K562 (cell line): Measurements from ENCODE around the gene KARS1. TPM values are rescaled to one million over a fixed set of nuclear protein-coding genes. Genes with fewer than 3 reads are reported as not detected.

Experiments
- ATF7 ChIP-seq: fragments of 450-650 bp; IDR thresholded peaks from 2 replicates; pipeline ENCODE4 v1.7.1; 2014; ENCODE audit warnings: mild to moderate bottlenecking, moderate library complexity
- CXXC5 ChIP-seq: fragments of 250-450 bp; sonication (Bioruptor Pico); IDR thresholded peaks from 2 replicates; pipeline ENCODE4 v1.8.0; 2022; ENCODE audit warnings: inconsistent platforms, mild to moderate bottlenecking, moderate library complexity
- ETS2 ChIP-seq: IDR thresholded peaks from 2 replicates; pipeline ENCODE4 v1.6.1; 2016; ENCODE audit warnings: borderline replicate concordance, missing genetic modification characterization, mild to moderate bottlenecking, moderate library complexity, missing compliant biosample characterization; ENCODE audit not compliant: poor library complexity, severe bottlenecking
- FOXJ2 ChIP-seq: fragments of 200-800 bp; sonication (Bioruptor generic); IDR thresholded peaks from 2 replicates; pipeline ENCODE4 v1.6.1; 2016; ENCODE audit warnings: missing genetic modification characterization, missing compliant biosample characterization
- JUND ChIP-seq, 2 experiments: IDR thresholded peaks; 2 replicates in 1 of 2; 3 replicates in 1 of 2; pipeline ENCODE4 v1.6.1; 2011; ENCODE audit warnings: borderline replicate concordance in 2 of 2, low read depth in 2 of 2, low read length in 2 of 2, improper control_type of control experiment in 1 of 2, missing biosample characterization in 1 of 2, missing genetic modification characterization in 1 of 2, missing genetic modification reagents in 1 of 2
- NFIC ChIP-seq: fragments of 450-650 bp; IDR thresholded peaks from 2 replicates; pipeline ENCODE4 v1.6.1; 2017; ENCODE audit warnings: mild to moderate bottlenecking, inconsistent platforms
- PHB2 ChIP-seq: fragments of 450-650 bp; IDR thresholded peaks from 2 replicates; pipeline ENCODE4 v1.6.1; 2017; ENCODE audit warnings: low read depth
- POLR3A ChIP-seq: IDR thresholded peaks from 2 replicates; pipeline ENCODE4 v1.6.1; 2011; ENCODE audit warnings: borderline replicate concordance, mild to moderate bottlenecking, moderate library complexity; ENCODE audit not compliant: insufficient read length, insufficient read depth; ENCODE audit errors: extremely low read depth
- PTBP1 ChIP-seq: fragments of 200-400 bp; formaldehyde crosslinking; IDR thresholded peaks from 2 replicates; pipeline ENCODE4 v1.6.1; 2017; ENCODE audit warnings: low read depth, low read length
- RAD21 ChIP-seq, 2 experiments: fragments of 250-450 bp in 1 of 2; fragments of 450-650 bp in 1 of 2; sonication (Bioruptor Pico) in 1 of 2; formaldehyde crosslinking in 1 of 2; IDR thresholded peaks in 1 of 2; conservative IDR thresholded peaks in 1 of 2; 2 replicates each; pipeline versions ENCODE4 v1.4.0 to v1.8.0; 2020 to 2022; ENCODE audit warnings: mild to moderate bottlenecking in 2 of 2, moderate library complexity in 1 of 2
- SRSF1 ChIP-seq: fragments of 200-400 bp; formaldehyde crosslinking; IDR thresholded peaks from 2 replicates; pipeline ENCODE4 v1.6.1; 2017; ENCODE audit warnings: mild to moderate bottlenecking, low read depth, low read length, moderate library complexity
- ZFP30 ChIP-seq: fragments of 250-450 bp; sonication (Bioruptor Pico); IDR thresholded peaks from 2 replicates; pipeline ENCODE4 v1.8.0; 2022; ENCODE audit warnings: moderate library complexity, mild to moderate bottlenecking, inconsistent platforms, borderline replicate concordance
- polyA plus RNA-seq, 8 experiments: library from polyadenylated mRNA; depleted of rRNA in 4 of 8; stranded (reverse) in 5 of 8; unstranded in 3 of 8; fragments of >200 nt; fragmentation: Nextera tagmentation in 2 of 8; fragmentation: Illumina TruSeq in 1 of 8; extraction: Ambion mirVana in 2 of 8; extraction: Trizol in 1 of 8; gene quantifications; 2 replicates each; pipeline versions ENCODE4 v1.2.1 to v1.2.3, GENCODE V29; 2011 to 2014; ENCODE audit warnings: inconsistent platforms in 1 of 8, missing spikeins in 1 of 8
- total RNA-seq, 7 experiments: library from RNA; depleted of rRNA in 6 of 7; stranded (reverse); fragments of >200 nt in 6 of 7; fragmentation: Illumina TruSeq in 2 of 7; extraction: Trizol in 2 of 7; gene quantifications; 2 replicates each; pipeline versions ENCODE4 v1.2.1 to v1.2.3, GENCODE V29; 2011 to 2021; ENCODE audit warnings: low replicate concordance in 1 of 7
- TF ChIP-seq, protein P1 (sequence below): fragments of 250-450 bp; sonication (Bioruptor Pico); IDR thresholded peaks from 2 replicates; pipeline ENCODE4 v1.4.0; 2020; ENCODE audit warnings: mild to moderate bottlenecking, moderate library complexity
- TF ChIP-seq, protein P2 (sequence below): fragments of 250-450 bp; sonication (Bioruptor Pico); IDR thresholded peaks from 2 replicates; pipeline ENCODE4 v1.5.0; 2021; ENCODE audit warnings: mild to moderate bottlenecking, moderate library complexity
- TF ChIP-seq, protein P3 (sequence below): fragments of 250-450 bp; sonication (Bioruptor Pico); IDR thresholded peaks from 2 replicates; pipeline ENCODE4 v1.4.0; 2020
- TF ChIP-seq, protein P4 (sequence below): sonication (generic); IDR thresholded peaks from 2 replicates; pipeline ENCODE4 v1.6.1; 2016

KARS1 gene
- total and polyA plus RNA-seq, 9 of the 15 experiments (the other 6 are each of a cell fraction or from before 2014, with no cell fraction given): 223 to 386 (median 304) TPM

DNA sequence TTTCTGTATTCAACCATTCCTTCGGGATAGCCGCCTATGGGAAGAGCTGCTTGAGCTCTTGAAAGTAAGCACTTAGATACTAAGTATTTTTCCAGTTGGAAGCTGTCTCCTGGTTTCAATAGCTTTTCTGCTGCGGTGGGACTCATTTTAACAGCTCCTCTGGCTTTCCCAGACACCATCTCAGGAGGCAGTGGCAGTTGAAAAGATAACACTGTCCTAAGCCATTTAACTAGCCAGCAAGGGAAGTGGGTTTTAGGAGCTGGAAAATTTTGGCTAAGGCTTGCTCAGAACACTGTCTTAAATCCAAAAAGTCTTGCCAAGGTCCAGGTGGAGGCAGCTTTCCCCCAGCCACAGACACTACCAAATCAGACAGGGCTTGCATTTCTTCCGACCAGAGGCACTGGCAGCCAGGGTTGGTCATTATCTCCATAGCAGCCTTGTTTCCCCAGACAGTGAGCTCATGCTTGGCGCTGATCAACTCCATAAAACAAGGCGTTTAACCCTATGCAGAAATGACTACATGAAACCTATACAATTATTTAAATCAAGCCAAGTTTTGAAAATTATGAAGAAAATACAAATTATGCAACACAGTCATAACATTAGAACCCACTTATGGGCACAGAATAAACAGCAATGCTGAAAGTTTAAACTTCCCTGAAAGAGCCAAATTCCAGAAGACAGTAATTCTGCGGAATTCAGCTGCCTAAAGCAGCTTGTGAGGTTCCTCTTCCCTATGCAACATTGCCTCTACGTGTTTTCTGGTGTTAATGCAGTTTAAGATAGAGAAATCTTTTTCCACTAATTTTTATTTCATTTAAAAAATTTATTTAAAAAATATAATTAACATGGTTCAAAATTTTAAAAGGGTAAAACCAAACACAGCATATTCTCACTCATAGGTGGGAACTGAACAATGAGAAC lies 56.3 kb downstream of the KARS1 start (continued):
- TF ChIP-seq, protein P1, sequence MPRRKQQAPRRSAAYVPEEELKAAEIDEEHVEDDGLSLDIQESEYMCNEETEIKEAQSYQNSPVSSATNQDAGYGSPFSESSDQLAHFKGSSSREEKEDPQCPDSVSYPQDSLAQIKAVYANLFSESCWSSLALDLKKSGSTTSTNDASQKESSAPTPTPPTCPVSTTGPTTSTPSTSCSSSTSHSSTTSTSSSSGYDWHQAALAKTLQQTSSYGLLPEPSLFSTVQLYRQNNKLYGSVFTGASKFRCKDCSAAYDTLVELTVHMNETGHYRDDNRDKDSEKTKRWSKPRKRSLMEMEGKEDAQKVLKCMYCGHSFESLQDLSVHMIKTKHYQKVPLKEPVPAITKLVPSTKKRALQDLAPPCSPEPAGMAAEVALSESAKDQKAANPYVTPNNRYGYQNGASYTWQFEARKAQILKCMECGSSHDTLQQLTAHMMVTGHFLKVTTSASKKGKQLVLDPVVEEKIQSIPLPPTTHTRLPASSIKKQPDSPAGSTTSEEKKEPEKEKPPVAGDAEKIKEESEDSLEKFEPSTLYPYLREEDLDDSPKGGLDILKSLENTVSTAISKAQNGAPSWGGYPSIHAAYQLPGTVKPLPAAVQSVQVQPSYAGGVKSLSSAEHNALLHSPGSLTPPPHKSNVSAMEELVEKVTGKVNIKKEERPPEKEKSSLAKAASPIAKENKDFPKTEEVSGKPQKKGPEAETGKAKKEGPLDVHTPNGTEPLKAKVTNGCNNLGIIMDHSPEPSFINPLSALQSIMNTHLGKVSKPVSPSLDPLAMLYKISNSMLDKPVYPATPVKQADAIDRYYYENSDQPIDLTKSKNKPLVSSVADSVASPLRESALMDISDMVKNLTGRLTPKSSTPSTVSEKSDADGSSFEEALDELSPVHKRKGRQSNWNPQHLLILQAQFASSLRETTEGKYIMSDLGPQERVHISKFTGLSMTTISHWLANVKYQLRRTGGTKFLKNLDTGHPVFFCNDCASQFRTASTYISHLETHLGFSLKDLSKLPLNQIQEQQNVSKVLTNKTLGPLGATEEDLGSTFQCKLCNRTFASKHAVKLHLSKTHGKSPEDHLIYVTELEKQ (CRISPR knock-in tag): no peak
- no peak for TF ChIP-seq ETS2
- no peak for TF ChIP-seq NFIC
- no peak for TF ChIP-seq PTBP1
- no peak for TF ChIP-seq ZFP30 (CRISPR knock-in tag)
- TF ChIP-seq, protein P2, sequence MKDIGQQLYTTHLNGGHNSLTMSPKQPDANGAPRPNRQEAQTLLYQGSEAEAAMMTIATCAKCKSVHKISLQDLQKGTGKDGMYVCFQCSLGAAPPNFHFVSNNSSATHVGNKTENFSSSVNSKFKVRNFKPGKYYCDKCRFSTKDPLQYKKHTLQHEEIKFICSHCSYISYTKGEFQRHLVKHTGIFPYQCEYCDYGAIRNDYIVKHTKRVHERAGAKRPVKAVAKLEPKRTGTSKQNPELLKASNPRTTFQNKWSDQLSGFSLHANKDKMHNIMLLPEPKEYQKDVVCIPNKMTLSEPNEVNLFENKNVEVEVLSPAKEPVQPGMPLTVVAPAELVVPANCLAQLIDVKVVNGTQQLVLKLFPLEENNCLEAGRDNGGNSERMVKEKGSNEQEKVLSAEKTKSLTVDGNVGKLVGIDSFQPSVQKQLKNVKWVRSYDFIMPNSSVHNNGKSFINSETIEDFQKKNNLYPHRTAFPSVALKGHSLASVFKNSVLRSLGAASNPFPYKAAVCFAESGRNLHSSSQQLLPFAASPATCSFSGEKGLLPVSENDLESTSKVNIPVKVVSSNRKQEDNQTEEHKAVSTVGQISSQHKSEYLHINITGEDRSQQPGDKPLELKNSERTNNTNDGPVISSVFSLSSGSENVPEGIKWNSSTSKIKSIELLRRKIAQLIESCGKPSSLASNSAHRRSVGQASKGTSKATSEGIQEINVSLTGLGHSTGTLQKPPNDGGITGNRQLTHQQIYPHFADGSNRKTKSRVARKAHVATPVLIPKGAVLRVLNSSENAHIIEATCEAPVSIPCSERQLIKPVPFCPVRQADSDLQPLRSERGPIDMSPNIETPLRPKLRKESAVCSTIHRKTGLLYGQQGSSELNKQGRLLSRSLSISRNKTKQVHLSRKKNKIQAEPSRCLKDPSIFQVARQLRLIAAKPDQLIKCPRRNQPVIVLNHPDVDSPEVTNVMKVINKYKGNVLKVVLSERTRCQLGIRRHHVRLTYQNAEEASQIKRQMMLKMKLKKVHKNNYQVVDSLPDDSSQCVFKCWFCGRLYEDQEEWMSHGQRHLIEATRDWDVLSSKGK: no peak
- 0 out of 2 replicates have a peak, but pooled peaks have one; percentile 24 for TF ChIP-seq FOXJ2 (tag)
- TF ChIP-seq, protein P3, sequence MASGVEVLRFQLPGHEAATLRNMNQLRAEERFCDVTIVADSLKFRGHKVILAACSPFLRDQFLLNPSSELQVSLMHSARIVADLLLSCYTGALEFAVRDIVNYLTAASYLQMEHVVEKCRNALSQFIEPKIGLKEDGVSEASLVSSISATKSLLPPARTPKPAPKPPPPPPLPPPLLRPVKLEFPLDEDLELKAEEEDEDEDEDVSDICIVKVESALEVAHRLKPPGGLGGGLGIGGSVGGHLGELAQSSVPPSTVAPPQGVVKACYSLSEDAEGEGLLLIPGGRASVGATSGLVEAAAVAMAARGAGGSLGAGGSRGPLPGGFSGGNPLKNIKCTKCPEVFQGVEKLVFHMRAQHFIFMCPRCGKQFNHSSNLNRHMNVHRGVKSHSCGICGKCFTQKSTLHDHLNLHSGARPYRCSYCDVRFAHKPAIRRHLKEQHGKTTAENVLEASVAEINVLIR (CRISPR knock-in tag): 0 out of 2 replicates have a peak, but pooled peaks have one; percentile 19
- TF ChIP-seq JUND (IDR thresholded peaks at IDR 0.05; ENCODE audit: borderline replicate concordance, low read depth, low read length): peak; percentile 56
- peak; percentile 64; the same call in 2 of the 3 replicates for TF ChIP-seq JUND (tag; IDR thresholded peaks at IDR 0.05; ENCODE audit: borderline replicate concordance, low read depth, low read length)
- peak; percentile 28 for TF ChIP-seq CXXC5 (CRISPR knock-in tag)
- TF ChIP-seq, protein P4, sequence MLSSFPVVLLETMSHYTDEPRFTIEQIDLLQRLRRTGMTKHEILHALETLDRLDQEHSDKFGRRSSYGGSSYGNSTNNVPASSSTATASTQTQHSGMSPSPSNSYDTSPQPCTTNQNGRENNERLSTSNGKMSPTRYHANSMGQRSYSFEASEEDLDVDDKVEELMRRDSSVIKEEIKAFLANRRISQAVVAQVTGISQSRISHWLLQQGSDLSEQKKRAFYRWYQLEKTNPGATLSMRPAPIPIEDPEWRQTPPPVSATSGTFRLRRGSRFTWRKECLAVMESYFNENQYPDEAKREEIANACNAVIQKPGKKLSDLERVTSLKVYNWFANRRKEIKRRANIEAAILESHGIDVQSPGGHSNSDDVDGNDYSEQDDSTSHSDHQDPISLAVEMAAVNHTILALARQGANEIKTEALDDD: peak; percentile 66
- no peak for TF ChIP-seq SRSF1
- TF ChIP-seq RAD21 (CRISPR knock-in tag; conservative IDR thresholded peaks at IDR 0.05 in 1 of 2, IDR thresholded peaks at IDR 0.05 in 1 of 2): peak; percentile 27 to 52
- TF ChIP-seq PHB2: no peak
- peak; percentile 72; the same call in 1 of the 2 replicates for TF ChIP-seq ATF7
- no peak for TF ChIP-seq POLR3A
